K562 (cell line): ENCODE measurements around the gene HSD3B7. TPM values are rescaled to one million over a fixed set of nuclear protein-coding genes. Genes with fewer than 3 reads are reported as not detected.

Source experiments
- EHMT2 ChIP-seq: fragments of 450-650 bp; IDR thresholded peaks from 2 replicates; pipeline ENCODE4 v1.6.1; 2018; ENCODE audit warnings: antibody characterized with exemption
- HLTF ChIP-seq: fragments of 450-650 bp; IDR thresholded peaks from 2 replicates; pipeline ENCODE4 v1.6.1; 2016
- HNRNPH1 ChIP-seq: fragments of 200-400 bp; formaldehyde crosslinking; optimal IDR thresholded peaks from 2 replicates; pipeline ENCODE3; 2017; ENCODE audit warnings: low read depth, mild to moderate bottlenecking, low read length, moderate library complexity
- HNRNPK ChIP-seq: fragments of 200-400 bp; formaldehyde crosslinking; IDR thresholded peaks from one replicate; pipeline ENCODE4 v1.6.1; 2018; ENCODE audit warnings: mild to moderate bottlenecking, low read depth, low read length; ENCODE audit not compliant: poor library complexity, severe bottlenecking
- IFI16 ChIP-seq: fragments of 250-450 bp; sonication (Bioruptor Pico); IDR thresholded peaks from 2 replicates; pipeline ENCODE4 v2.1.2; 2022; ENCODE audit warnings: mild to moderate bottlenecking, inconsistent platforms
- MBD2 ChIP-seq: sonication (generic); IDR thresholded peaks from 2 replicates; pipeline ENCODE4 v1.6.1; 2016; ENCODE audit warnings: low read depth, borderline replicate concordance
- MEF2A ChIP-seq: IDR thresholded peaks from 2 replicates; pipeline ENCODE4 v1.6.1; 2011; ENCODE audit warnings: low read depth, mild to moderate bottlenecking, low read length, moderate library complexity; ENCODE audit not compliant: control insufficient read depth
- MTF1 ChIP-seq: fragments of 250-450 bp; sonication (Bioruptor Pico); IDR thresholded peaks from 2 replicates; pipeline ENCODE4 v1.9.0; 2021; ENCODE audit warnings: moderate library complexity, mild to moderate bottlenecking, inconsistent platforms, borderline replicate concordance
- NBN ChIP-seq: fragments of 450-650 bp; IDR thresholded peaks from 2 replicates; pipeline ENCODE4 v1.6.1; 2016; ENCODE audit warnings: low read depth, mild to moderate bottlenecking
- PPARD ChIP-seq: fragments of 250-450 bp; sonication (Bioruptor Pico); IDR thresholded peaks from 2 replicates; pipeline ENCODE4 v1.8.0; 2022; ENCODE audit warnings: inconsistent platforms, mild to moderate bottlenecking, moderate library complexity
- RBM22 ChIP-seq: fragments of 200-400 bp; formaldehyde crosslinking; IDR thresholded peaks from 2 replicates; pipeline ENCODE4 v1.6.1; 2018; ENCODE audit warnings: low read length, low read depth; ENCODE audit not compliant: poor library complexity, severe bottlenecking
- RBM34 ChIP-seq: fragments of 200-400 bp; formaldehyde crosslinking; IDR thresholded peaks from 2 replicates; pipeline ENCODE4 v1.6.1; 2018; ENCODE audit warnings: low read length, borderline replicate concordance; ENCODE audit not compliant: insufficient read depth
- SP1 ChIP-seq: sonication (generic); formaldehyde crosslinking; IDR thresholded peaks from 2 replicates; pipeline ENCODE4 v1.8.1; 2022; ENCODE audit warnings: mild to moderate bottlenecking, missing genetic modification reagents
- U2AF1 ChIP-seq: fragments of 200-400 bp; formaldehyde crosslinking; optimal IDR thresholded peaks from 2 replicates; pipeline ENCODE3; 2017; ENCODE audit warnings: mild to moderate bottlenecking, low read depth, low read length, moderate library complexity
- ZNF12 ChIP-seq: sonication (generic); formaldehyde crosslinking; IDR thresholded peaks from 2 replicates; pipeline ENCODE4 v1.4.0; 2020; ENCODE audit warnings: mild to moderate bottlenecking, missing genetic modification reagents
- ZNF217 ChIP-seq: sonication (generic); formaldehyde crosslinking; IDR thresholded peaks from 2 replicates; pipeline ENCODE4 v1.8.0; 2022; ENCODE audit warnings: mild to moderate bottlenecking, missing genetic modification reagents
- ZNF239 ChIP-seq: fragments of 250-450 bp; sonication (Bioruptor Pico); IDR thresholded peaks from 2 replicates; pipeline ENCODE4 v1.4.0; 2020; ENCODE audit warnings: mild to moderate bottlenecking
- ZNF24 ChIP-seq: fragments of 450-650 bp; IDR thresholded peaks from 2 replicates; pipeline ENCODE4 v1.6.1; 2016
- ZNF282 ChIP-seq: sonication (generic); formaldehyde crosslinking; IDR thresholded peaks from 2 replicates; pipeline ENCODE4 v1.8.1; 2023; ENCODE audit warnings: missing genetic modification reagents
- polyA plus RNA-seq, 8 experiments: library from polyadenylated mRNA; depleted of rRNA in 4 of 8; stranded (reverse) in 5 of 8; unstranded in 3 of 8; fragments of >200 nt; fragmentation: Nextera tagmentation in 2 of 8; fragmentation: Illumina TruSeq in 1 of 8; extraction: Ambion mirVana in 2 of 8; extraction: Trizol in 1 of 8; gene quantifications; 2 replicates each; pipeline versions ENCODE4 v1.2.1 to v1.2.3, GENCODE V29; 2011 to 2014; ENCODE audit warnings: inconsistent platforms in 1 of 8, missing spikeins in 1 of 8
- total RNA-seq, 7 experiments: library from RNA; depleted of rRNA in 6 of 7; stranded (reverse); fragments of >200 nt in 6 of 7; fragmentation: Illumina TruSeq in 2 of 7; extraction: Trizol in 2 of 7; gene quantifications; 2 replicates each; pipeline versions ENCODE4 v1.2.1 to v1.2.3, GENCODE V29; 2011 to 2021; ENCODE audit warnings: low replicate concordance in 1 of 7
- TF ChIP-seq, protein P1 (sequence below): fragments of 250-450 bp; sonication (Bioruptor Pico); IDR thresholded peaks from 2 replicates; pipeline ENCODE4 v1.5.0; 2020; ENCODE audit warnings: mild to moderate bottlenecking
- TF ChIP-seq, protein P2 (sequence below): sonication (generic); formaldehyde crosslinking; IDR thresholded peaks from 2 replicates; pipeline ENCODE4 v1.8.1; 2023; ENCODE audit warnings: missing genetic modification reagents, mild to moderate bottlenecking, borderline replicate concordance
- TF ChIP-seq, protein P3 (sequence below): sonication (generic); formaldehyde crosslinking; IDR thresholded peaks from 2 replicates; pipeline ENCODE4 v1.8.0; 2022; ENCODE audit warnings: mild to moderate bottlenecking, missing genetic modification reagents

The HSD3B7 gene
- total and polyA plus RNA-seq, 9 of the 15 experiments (the other 6 are each of a cell fraction or from before 2014, with no cell fraction given), result 5.4 to 49.1 (median 23.0) TPM

DNA sequence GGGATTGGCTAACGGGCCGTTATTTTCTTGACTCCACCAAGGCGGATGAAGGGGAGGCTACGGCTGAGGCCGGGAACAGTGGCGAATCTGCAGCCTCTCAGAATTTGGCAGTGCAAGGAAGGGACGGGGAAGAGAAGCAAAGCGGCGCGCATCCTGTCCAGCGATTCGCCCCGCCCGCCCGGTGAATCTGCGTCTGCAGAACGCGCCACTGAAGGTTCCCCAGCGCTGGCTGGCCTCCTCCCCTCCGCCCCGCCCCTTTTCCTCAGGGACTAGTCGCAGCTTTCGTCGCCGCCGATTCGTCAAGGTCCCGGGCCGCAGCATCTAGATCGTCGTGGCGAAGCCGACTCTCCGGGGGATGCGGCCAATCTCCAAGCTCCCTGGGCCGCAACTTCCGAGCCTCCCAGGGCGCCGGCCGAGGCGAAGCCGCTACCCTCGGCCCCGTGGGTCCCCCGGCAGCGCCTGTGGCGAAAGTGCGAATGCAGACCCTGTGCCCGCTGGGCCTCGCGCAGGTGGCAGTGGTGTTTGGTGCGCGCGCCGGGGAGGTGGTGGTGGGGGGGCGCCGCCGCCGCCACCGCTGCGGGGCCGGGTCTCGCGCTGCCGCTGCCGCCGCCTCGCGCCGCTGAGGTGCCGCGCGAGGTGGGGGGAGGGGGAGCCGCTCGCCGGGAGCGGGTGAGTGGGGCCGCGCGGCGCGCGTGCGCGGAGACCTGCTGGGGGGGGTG is 27.4 kb upstream of the HSD3B7 start, which contains the start of gene SETD1A (continued):
- TF ChIP-seq, protein P1, sequence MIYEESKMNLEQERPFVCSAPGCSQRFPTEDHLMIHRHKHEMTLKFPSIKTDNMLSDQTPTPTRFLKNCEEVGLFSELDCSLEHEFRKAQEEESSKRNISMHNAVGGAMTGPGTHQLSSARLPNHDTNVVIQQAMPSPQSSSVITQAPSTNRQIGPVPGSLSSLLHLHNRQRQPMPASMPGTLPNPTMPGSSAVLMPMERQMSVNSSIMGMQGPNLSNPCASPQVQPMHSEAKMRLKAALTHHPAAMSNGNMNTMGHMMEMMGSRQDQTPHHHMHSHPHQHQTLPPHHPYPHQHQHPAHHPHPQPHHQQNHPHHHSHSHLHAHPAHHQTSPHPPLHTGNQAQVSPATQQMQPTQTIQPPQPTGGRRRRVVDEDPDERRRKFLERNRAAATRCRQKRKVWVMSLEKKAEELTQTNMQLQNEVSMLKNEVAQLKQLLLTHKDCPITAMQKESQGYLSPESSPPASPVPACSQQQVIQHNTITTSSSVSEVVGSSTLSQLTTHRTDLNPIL (CRISPR knock-in tag), result no peak
- TF ChIP-seq EHMT2 (no peak), ZNF239 (CRISPR knock-in tag) (no peak), MBD2 (peak; percentile 57), HNRNPK (no peak), RBM22 (peak; percentile 96), MTF1 (CRISPR knock-in tag) (no peak), ZNF282 (CRISPR knock-in tag) (no peak), HNRNPH1 (no peak), ZNF12 (CRISPR knock-in tag) (no peak), U2AF1 (peak; percentile 100), NBN (no peak), SP1 (CRISPR knock-in tag) (peak; percentile 99), HLTF (peak; percentile 34; the same call in 1 of the 2 replicates), MEF2A (no peak), IFI16 (CRISPR knock-in tag) (no peak), ZNF217 (CRISPR knock-in tag) (no peak), ZNF24 (no peak), RBM34 (no peak), PPARD (CRISPR knock-in tag) (no peak)
- TF ChIP-seq, protein P2, sequence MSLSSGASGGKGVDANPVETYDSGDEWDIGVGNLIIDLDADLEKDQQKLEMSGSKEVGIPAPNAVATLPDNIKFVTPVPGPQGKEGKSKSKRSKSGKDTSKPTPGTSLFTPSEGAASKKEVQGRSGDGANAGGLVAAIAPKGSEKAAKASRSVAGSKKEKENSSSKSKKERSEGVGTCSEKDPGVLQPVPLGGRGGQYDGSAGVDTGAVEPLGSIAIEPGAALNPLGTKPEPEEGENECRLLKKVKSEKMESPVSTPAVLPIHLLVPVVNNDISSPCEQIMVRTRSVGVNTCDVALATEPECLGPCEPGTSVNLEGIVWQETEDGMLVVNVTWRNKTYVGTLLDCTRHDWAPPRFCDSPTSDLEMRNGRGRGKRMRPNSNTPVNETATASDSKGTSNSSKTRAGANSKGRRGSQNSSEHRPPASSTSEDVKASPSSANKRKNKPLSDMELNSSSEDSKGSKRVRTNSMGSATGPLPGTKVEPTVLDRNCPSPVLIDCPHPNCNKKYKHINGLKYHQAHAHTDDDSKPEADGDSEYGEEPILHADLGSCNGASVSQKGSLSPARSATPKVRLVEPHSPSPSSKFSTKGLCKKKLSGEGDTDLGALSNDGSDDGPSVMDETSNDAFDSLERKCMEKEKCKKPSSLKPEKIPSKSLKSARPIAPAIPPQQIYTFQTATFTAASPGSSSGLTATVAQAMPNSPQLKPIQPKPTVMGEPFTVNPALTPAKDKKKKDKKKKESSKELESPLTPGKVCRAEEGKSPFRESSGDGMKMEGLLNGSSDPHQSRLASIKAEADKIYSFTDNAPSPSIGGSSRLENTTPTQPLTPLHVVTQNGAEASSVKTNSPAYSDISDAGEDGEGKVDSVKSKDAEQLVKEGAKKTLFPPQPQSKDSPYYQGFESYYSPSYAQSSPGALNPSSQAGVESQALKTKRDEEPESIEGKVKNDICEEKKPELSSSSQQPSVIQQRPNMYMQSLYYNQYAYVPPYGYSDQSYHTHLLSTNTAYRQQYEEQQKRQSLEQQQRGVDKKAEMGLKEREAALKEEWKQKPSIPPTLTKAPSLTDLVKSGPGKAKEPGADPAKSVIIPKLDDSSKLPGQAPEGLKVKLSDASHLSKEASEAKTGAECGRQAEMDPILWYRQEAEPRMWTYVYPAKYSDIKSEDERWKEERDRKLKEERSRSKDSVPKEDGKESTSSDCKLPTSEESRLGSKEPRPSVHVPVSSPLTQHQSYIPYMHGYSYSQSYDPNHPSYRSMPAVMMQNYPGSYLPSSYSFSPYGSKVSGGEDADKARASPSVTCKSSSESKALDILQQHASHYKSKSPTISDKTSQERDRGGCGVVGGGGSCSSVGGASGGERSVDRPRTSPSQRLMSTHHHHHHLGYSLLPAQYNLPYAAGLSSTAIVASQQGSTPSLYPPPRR, result no peak
- TF ChIP-seq, protein P3, sequence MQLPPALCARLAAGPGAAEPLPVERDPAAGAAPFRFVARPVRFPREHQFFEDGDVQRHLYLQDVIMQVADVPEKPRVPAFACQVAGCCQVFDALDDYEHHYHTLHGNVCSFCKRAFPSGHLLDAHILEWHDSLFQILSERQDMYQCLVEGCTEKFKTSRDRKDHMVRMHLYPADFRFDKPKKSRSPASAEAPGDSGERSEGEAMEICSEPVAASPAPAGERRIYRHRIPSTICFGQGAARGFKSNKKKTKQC (CRISPR knock-in tag), result peak; percentile 74; the same call in 1 of the 2 replicates
